GM19193 (cell line): Measurements from ENCODE around the gene LHX1.

Source experiments
- POLR2A ChIP-seq: IDR thresholded peaks from 4 replicates; pipeline ENCODE4 v1.6.1; 2011; ENCODE audit not compliant: insufficient read depth, insufficient read length; ENCODE audit errors: extremely low read depth

The LHX1 gene

GRCh38 chr17:36913132-36913531 is 24.1 kb upstream of the LHX1 start:
- no peak for TF ChIP-seq POLR2A

GRCh38 chr17:36918211-36918691 is 19.0 kb upstream of the LHX1 start:
- TF ChIP-seq POLR2A = no peak

GRCh38 chr17:36919407-36919968 is 17.8 kb upstream of the LHX1 start:
- no peak for TF ChIP-seq POLR2A

GRCh38 chr17:36920032-36921005 is 17.0 kb upstream of the LHX1 start:
- TF ChIP-seq POLR2A = no peak

GRCh38 chr17:36921095-36921851 is 16.0 kb upstream of the LHX1 start:
- no peak for TF ChIP-seq POLR2A

- TF ChIP-seq POLR2A = no peak
Measured at GRCh38 chr17:36922175-36922574, 15.1 kb upstream of the LHX1 start.

- no peak for TF ChIP-seq POLR2A
Measured at GRCh38 chr17:36923814-36924221, 13.5 kb upstream of the LHX1 start.

GRCh38 chr17:36926226-36926625 is 11.0 kb upstream of the LHX1 start:
- no peak for TF ChIP-seq POLR2A

- no peak for TF ChIP-seq POLR2A
Measured at GRCh38 chr17:36926701-36927100, 10.6 kb upstream of the LHX1 start.

GRCh38 chr17:36928471-36929345 is 8.6 kb upstream of the LHX1 start:
- no peak for TF ChIP-seq POLR2A

- no peak for TF ChIP-seq POLR2A
Measured at GRCh38 chr17:36929851-36930582, 7.3 kb upstream of the LHX1 start.

- no peak for TF ChIP-seq POLR2A
Measured at GRCh38 chr17:36930583-36930900, 6.7 kb upstream of the LHX1 start.

GRCh38 chr17:36931096-36931696 is 6.1 kb upstream of the LHX1 start:
- TF ChIP-seq POLR2A = no peak
